WI38 (cell line): ENCODE data around the gene PDHB.

ENCODE experiments used
- H3K4me3 ChIP-seq: 2 replicates; pipeline ENCODE4 v1.5.1; 2011; ENCODE audit warnings: low read depth, mild to moderate bottlenecking, control low read depth, low read length
- CTCF ChIP-seq: IDR thresholded peaks from 2 replicates; pipeline ENCODE4 v1.5.1; 2012; ENCODE audit warnings: low read depth, mild to moderate bottlenecking, control low read depth, low read length

Gene PDHB

GRCh38 chr3:58411851-58412830 is 21.5 kb downstream of the PDHB start:
- H3K4me3 ChIP-seq, result no peak overlapping the region
- no peak for TF ChIP-seq CTCF

GRCh38 chr3:58411036-58411435 is 22.6 kb downstream of the PDHB start:
- no peak overlapping the region for H3K4me3 ChIP-seq
- no peak for TF ChIP-seq CTCF

DNA sequence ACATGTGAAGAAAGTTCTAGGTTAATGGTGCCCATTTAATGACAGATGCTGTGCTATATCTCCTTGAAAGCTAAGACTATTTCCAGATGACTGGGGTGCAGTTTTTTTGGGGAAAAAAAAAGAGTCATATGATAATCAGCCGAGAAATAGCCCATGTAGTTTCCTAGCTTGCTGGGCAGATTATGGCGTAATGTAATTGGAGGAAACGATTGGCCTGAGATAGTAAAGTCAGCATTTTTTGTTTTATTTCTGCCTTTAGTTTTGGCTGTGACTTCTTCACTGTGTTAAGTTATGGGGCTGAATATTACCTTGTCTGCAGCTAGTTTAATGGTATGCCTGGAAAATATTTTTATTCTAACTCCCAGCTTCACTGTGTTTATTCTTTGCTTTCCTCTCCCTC is 24.0 kb downstream of the PDHB start:
- TF ChIP-seq CTCF, result no peak
- H3K4me3 ChIP-seq, result no peak overlapping the region

GRCh38 chr3:58408906-58409305 is 24.7 kb downstream of the PDHB start:
- H3K4me3 ChIP-seq, result no peak overlapping the region
- TF ChIP-seq CTCF, result no peak

GRCh38 chr3:58404396-58404795 is 29.2 kb downstream of the PDHB start:
- TF ChIP-seq CTCF, result no peak
- H3K4me3 ChIP-seq, result no peak overlapping the region

DNA sequence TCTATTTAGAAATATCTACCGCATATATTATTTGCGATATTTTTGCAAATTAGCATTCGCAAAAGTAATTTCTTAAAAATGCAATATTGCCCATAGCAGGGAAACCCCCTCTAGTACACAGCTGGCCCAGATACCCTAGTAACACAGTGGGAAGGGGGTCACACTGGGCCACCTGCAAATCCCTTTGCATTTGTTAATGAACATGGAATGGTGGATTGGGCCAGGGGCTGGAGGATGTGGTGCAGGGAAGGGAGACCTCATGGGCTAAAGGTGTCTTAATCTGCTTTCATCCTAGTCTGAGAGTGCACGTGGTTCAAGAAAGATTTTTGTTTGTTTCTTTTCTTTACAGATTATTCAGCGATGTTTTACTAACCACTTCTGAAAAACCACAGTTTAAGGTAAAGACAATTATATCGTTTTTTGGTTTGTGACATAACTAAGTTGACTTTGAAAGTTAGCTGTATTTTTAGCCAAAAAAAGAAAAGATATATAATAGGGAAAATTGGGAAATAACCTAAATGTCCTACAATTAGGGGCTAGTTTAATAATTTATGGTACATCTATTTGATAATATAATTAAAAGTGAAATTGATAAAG is 30.0 kb downstream of the PDHB start:
- TF ChIP-seq CTCF, result no peak
- H3K4me3 ChIP-seq, result no peak overlapping the region

- no peak for TF ChIP-seq CTCF
- no peak overlapping the region for H3K4me3 ChIP-seq
Measured at GRCh38 chr3:58398669-58399333, 34.8 kb downstream of the PDHB start.
